ENCODE data around the gene KCNN1.
A peak's percentile ranks its signal among the peaks of the same experiment; 100 is the strongest.

KCNN1 gene

GRCh38 chr19:18009412-18010066, 42.6 kb downstream of the KCNN1 start:
- H3K4ac ChIP-seq (ENCODE audit: low read depth in 1 of 2, low read length in 2 of 2), result no peak overlapping the region
- H2BK120ac ChIP-seq (ENCODE audit: low read depth, low read length), result no peak overlapping the region
- no peaks in the 10 kb centered on the region for H3K9me3 ChIP-seq (ENCODE audit: control insufficient read depth, low read length)
- peaks cover 29 to 48% of the 10 kb centered on the region in 2 experiments for H3K36me3 ChIP-seq (ENCODE audit: control insufficient read depth in 1 of 2, insufficient read depth in 2 of 2, low read depth in 1 of 2, low read length in 2 of 2)
- WGBS, result 92% methylated on average over 37 of the region's 37 CpGs
- H2BK12ac ChIP-seq (ENCODE audit: low read length in 2 of 2), result no peak overlapping the region
- H3K14ac ChIP-seq (ENCODE audit: low read length in 2 of 2), result no peak overlapping the region
- H3K23ac ChIP-seq (ENCODE audit: low read length in 2 of 2), result no peak overlapping the region
- no peak overlapping the region for H4K8ac ChIP-seq (ENCODE audit: low read length)
- no peak overlapping the region for H2BK15ac ChIP-seq (ENCODE audit: low read depth, poor library complexity, severe bottlenecking)
- DNase-seq, result peak; percentile 31
- H3K27me3 ChIP-seq (ENCODE audit: control insufficient read depth in 1 of 2, insufficient read depth in 1 of 2, low read length in 2 of 2), result no peaks in the 10 kb centered on the region
- no peak overlapping the region for H3K4me3 ChIP-seq (ENCODE audit: insufficient read depth in 1 of 2, low read depth in 1 of 2, low read length in 2 of 2)
- no peak overlapping the region for H2AK5ac ChIP-seq (ENCODE audit: low read length, severe bottlenecking)
- peaks cover 6% of the 10 kb centered on the region for H3K79me1 ChIP-seq (replicated peaks; ENCODE audit: low read length, poor library complexity, severe bottlenecking)
- H3K27ac ChIP-seq (ENCODE audit: low read length, poor library complexity, severe bottlenecking), result no peak overlapping the region
- no peak overlapping the region for H2BK5ac ChIP-seq (ENCODE audit: low read depth, low read length, poor library complexity, severe bottlenecking)
- H2AFZ ChIP-seq (ENCODE audit: low read depth, low read length), result no peak overlapping the region
- H4K91ac ChIP-seq (ENCODE audit: low read length), result no peak overlapping the region
- no peak overlapping the region for H3K18ac ChIP-seq (ENCODE audit: low read depth in 1 of 2, low read length in 2 of 2)
- H3K4me1 ChIP-seq (ENCODE audit: control insufficient read depth, insufficient read depth, low read depth, low read length), result peaks cover 35% of the 10 kb centered on the region
- H3K4me2 ChIP-seq (ENCODE audit: low read length, poor library complexity, severe bottlenecking), result no peak overlapping the region
- no peak overlapping the region for H3K9ac ChIP-seq (ENCODE audit: low read length)

- WGBS, result 85% methylated on average over 11 of the region's 11 CpGs
Measured at GRCh38 chr19:18010149-18010548, 43.2 kb downstream of the KCNN1 start.

GRCh38 chr19:18013210-18014111, 46.6 kb downstream of the KCNN1 start:
- Histone ChIP-seq H3K4ac (ENCODE audit: low read depth in 1 of 2, low read length in 2 of 2) (no peak overlapping the region), H2BK15ac (ENCODE audit: low read depth, poor library complexity, severe bottlenecking) (no peak overlapping the region), H3K18ac (ENCODE audit: low read depth in 1 of 2, low read length in 2 of 2) (no peak overlapping the region), H3K9ac (ENCODE audit: low read length) (no peak overlapping the region), H4K91ac (ENCODE audit: low read length) (no peak overlapping the region), H3K36me3 (ENCODE audit: control insufficient read depth in 1 of 2, insufficient read depth in 2 of 2, low read depth in 1 of 2, low read length in 2 of 2) (peaks cover 25 to 55% of the 10 kb centered on the region in 2 experiments), H3K14ac (ENCODE audit: low read length in 2 of 2) (no peak overlapping the region), H3K27ac (ENCODE audit: low read length, poor library complexity, severe bottlenecking) (no peak overlapping the region), H3K79me1 (replicated peaks; ENCODE audit: low read length, poor library complexity, severe bottlenecking) (peaks cover under 1% of the 10 kb centered on the region), H3K23ac (ENCODE audit: low read length in 2 of 2) (no peak overlapping the region), H4K8ac (ENCODE audit: low read length) (peak overlapping the region; percentile 12), H3K27me3 (ENCODE audit: control insufficient read depth in 1 of 2, insufficient read depth in 1 of 2, low read length in 2 of 2) (no peaks in the 10 kb centered on the region), H3K9me3 (ENCODE audit: control insufficient read depth, low read length) (no peaks in the 10 kb centered on the region), H3K4me3 (ENCODE audit: insufficient read depth in 1 of 2, low read depth in 1 of 2, low read length in 2 of 2) (no peak overlapping the region), H2BK5ac (ENCODE audit: low read depth, low read length, poor library complexity, severe bottlenecking) (no peak overlapping the region), H2BK12ac (ENCODE audit: low read length in 2 of 2) (peak overlapping the region in 1 of 2 experiments; percentile 3), H3K4me2 (ENCODE audit: low read length, poor library complexity, severe bottlenecking) (no peak overlapping the region), H2AK5ac (ENCODE audit: low read length, severe bottlenecking) (no peak overlapping the region), H2BK120ac (ENCODE audit: low read depth, low read length) (no peak overlapping the region), H3K4me1 (ENCODE audit: control insufficient read depth, insufficient read depth, low read depth, low read length) (peaks cover 29% of the 10 kb centered on the region), H2AFZ (ENCODE audit: low read depth, low read length) (no peak overlapping the region)
- 54% methylated on average over 16 of the region's 17 CpGs for WGBS
- no peak for DNase-seq

More at GRCh38 chr19:18010149-18010548, 43.2 kb downstream of the KCNN1 start:
- no peak overlapping the region for H2BK12ac ChIP-seq (ENCODE audit: low read length in 2 of 2)
- no peak overlapping the region for H2BK15ac ChIP-seq (ENCODE audit: low read depth, poor library complexity, severe bottlenecking)
- H2AK5ac ChIP-seq (ENCODE audit: low read length, severe bottlenecking), result no peak overlapping the region
- peaks cover 29 to 48% of the 10 kb centered on the region in 2 experiments for H3K36me3 ChIP-seq (ENCODE audit: control insufficient read depth in 1 of 2, insufficient read depth in 2 of 2, low read depth in 1 of 2, low read length in 2 of 2)
- no peak overlapping the region for H2BK5ac ChIP-seq (ENCODE audit: low read depth, low read length, poor library complexity, severe bottlenecking)
- no peak overlapping the region for H3K4me3 ChIP-seq (ENCODE audit: insufficient read depth in 1 of 2, low read depth in 1 of 2, low read length in 2 of 2)
- no peak overlapping the region for H4K8ac ChIP-seq (ENCODE audit: low read length)
- no peak overlapping the region for H3K4ac ChIP-seq (ENCODE audit: low read depth in 1 of 2, low read length in 2 of 2)
- no peak overlapping the region for H2BK120ac ChIP-seq (ENCODE audit: low read depth, low read length)
- H3K18ac ChIP-seq (ENCODE audit: low read depth in 1 of 2, low read length in 2 of 2), result no peak overlapping the region
- peaks cover 6% of the 10 kb centered on the region for H3K79me1 ChIP-seq (replicated peaks; ENCODE audit: low read length, poor library complexity, severe bottlenecking)
- H3K27ac ChIP-seq (ENCODE audit: low read length, poor library complexity, severe bottlenecking), result no peak overlapping the region
- peaks cover 35% of the 10 kb centered on the region for H3K4me1 ChIP-seq (ENCODE audit: control insufficient read depth, insufficient read depth, low read depth, low read length)
- no peaks in the 10 kb centered on the region for H3K9me3 ChIP-seq (ENCODE audit: control insufficient read depth, low read length)
- H2AFZ ChIP-seq (ENCODE audit: low read depth, low read length), result no peak overlapping the region
- no peak overlapping the region for H3K4me2 ChIP-seq (ENCODE audit: low read length, poor library complexity, severe bottlenecking)
- no peak overlapping the region for H3K14ac ChIP-seq (ENCODE audit: low read length in 2 of 2)
- no peak overlapping the region for H3K9ac ChIP-seq (ENCODE audit: low read length)
- H4K91ac ChIP-seq (ENCODE audit: low read length), result no peak overlapping the region
- H3K23ac ChIP-seq (ENCODE audit: low read length in 2 of 2), result no peak overlapping the region
- no peak for DNase-seq
- no peaks in the 10 kb centered on the region for H3K27me3 ChIP-seq (ENCODE audit: control insufficient read depth in 1 of 2, insufficient read depth in 1 of 2, low read length in 2 of 2)

GRCh38 chr19:18014197-18014596, 47.3 kb downstream of the KCNN1 start:
- Histone ChIP-seq H4K8ac (ENCODE audit: low read length) (peak overlapping the region; percentile 20), H3K14ac (ENCODE audit: low read length in 2 of 2) (no peak overlapping the region), H3K4me1 (ENCODE audit: control insufficient read depth, insufficient read depth, low read depth, low read length) (peaks cover 24% of the 10 kb centered on the region), H3K79me1 (replicated peaks; ENCODE audit: low read length, poor library complexity, severe bottlenecking) (no peaks in the 10 kb centered on the region), H3K23ac (ENCODE audit: low read length in 2 of 2) (no peak overlapping the region), H3K27ac (ENCODE audit: low read length, poor library complexity, severe bottlenecking) (no peak overlapping the region), H3K9ac (ENCODE audit: low read length) (no peak overlapping the region), H2BK15ac (ENCODE audit: low read depth, poor library complexity, severe bottlenecking) (no peak overlapping the region), H4K91ac (ENCODE audit: low read length) (no peak overlapping the region), H3K4me3 (ENCODE audit: insufficient read depth in 1 of 2, low read depth in 1 of 2, low read length in 2 of 2) (no peak overlapping the region), H3K4ac (ENCODE audit: low read depth in 1 of 2, low read length in 2 of 2) (no peak overlapping the region), H3K18ac (ENCODE audit: low read depth in 1 of 2, low read length in 2 of 2) (no peak overlapping the region), H3K9me3 (ENCODE audit: control insufficient read depth, low read length) (no peaks in the 10 kb centered on the region), H2AFZ (ENCODE audit: low read depth, low read length) (no peak overlapping the region), H2BK120ac (ENCODE audit: low read depth, low read length) (no peak overlapping the region), H3K4me2 (ENCODE audit: low read length, poor library complexity, severe bottlenecking) (no peak overlapping the region), H2BK12ac (ENCODE audit: low read length in 2 of 2) (no peak overlapping the region), H3K27me3 (ENCODE audit: control insufficient read depth in 1 of 2, insufficient read depth in 1 of 2, low read length in 2 of 2) (no peaks in the 10 kb centered on the region), H2AK5ac (ENCODE audit: low read length, severe bottlenecking) (no peak overlapping the region), H3K36me3 (ENCODE audit: control insufficient read depth in 1 of 2, insufficient read depth in 2 of 2, low read depth in 1 of 2, low read length in 2 of 2) (peaks cover 24 to 51% of the 10 kb centered on the region in 2 experiments), H2BK5ac (ENCODE audit: low read depth, low read length, poor library complexity, severe bottlenecking) (no peak overlapping the region)
- 97% methylated on average over 3 of the region's 6 CpGs for WGBS
- no peak for DNase-seq

Measured in mesenchymal stem cell (in vitro differentiated cells and primary cell).